HUES64 (cell line): ENCODE results near the gene EPHA3.

ENCODE experiments used
- H3K27ac ChIP-seq: 2 replicates; pipeline ENCODE4 v1.7.0; 2013; ENCODE audit warnings: low read depth, low read length, inconsistent platforms
- H3K27me3 ChIP-seq: 2 replicates; pipeline ENCODE4 v1.6.1; 2013; ENCODE audit warnings: mild to moderate bottlenecking, low read length; ENCODE audit not compliant: insufficient read depth
- H3K36me3 ChIP-seq: 2 replicates; pipeline ENCODE4 v1.6.1; 2013; ENCODE audit warnings: mild to moderate bottlenecking, low read length; ENCODE audit not compliant: insufficient read depth
- H3K4me1 ChIP-seq: 2 replicates; pipeline ENCODE4 v1.6.1; 2013; ENCODE audit warnings: mild to moderate bottlenecking, low read length, moderate library complexity; ENCODE audit not compliant: insufficient read depth
- H3K4me3 ChIP-seq: 2 replicates; pipeline ENCODE4 v1.5.1; 2013; ENCODE audit warnings: mild to moderate bottlenecking, low read length, moderate library complexity
- H3K9ac ChIP-seq: 2 replicates; pipeline ENCODE4 v1.6.1; 2013; ENCODE audit warnings: mild to moderate bottlenecking, low read depth, low read length
- H3K9me3 ChIP-seq: 2 replicates; pipeline ENCODE4 v1.6.1; 2013; ENCODE audit warnings: low read depth, low read length; ENCODE audit not compliant: insufficient read depth
- WGBS: fragments of 150-250, 120-280 bp; methylation state at CpG from one replicate; pipeline ENCODE4 v1.1.7; 2013; ENCODE audit warnings: missing lambda C conversion rate; 5-methylcytosine and 5-hydroxymethylcytosine counted together

Gene EPHA3

DNA sequence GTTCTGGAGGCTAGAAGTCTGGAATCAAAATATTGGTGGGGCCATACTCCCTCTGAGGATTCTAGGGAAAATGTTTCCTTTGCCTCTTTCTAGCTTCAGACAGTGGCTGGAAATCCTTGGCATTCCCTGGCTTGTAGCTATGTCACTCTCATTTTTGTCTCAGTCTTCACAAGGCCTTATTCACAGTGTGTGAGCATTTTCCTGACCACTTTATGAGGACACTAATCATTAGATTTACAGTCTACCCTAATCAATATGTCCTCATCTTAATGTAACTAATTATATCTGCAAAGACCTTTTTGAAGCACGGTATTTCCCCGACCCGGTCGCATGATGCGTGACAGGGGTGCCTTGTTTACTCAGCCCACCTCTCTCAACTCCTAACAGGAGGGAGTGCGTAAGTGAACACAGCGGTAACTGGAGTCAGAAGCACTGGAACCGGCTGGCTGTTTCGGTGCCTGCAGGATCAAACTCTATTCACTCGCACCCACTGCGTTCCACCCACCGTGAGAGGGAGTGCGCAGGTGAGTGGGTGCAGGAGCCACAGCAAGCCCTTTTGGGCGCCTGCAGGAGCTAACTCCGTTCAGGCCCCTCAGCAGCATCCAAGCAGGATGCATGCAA is 155.0 kb downstream of the EPHA3 start:
- no peak overlapping the region for H3K4me3 ChIP-seq
- no peaks in the 10 kb centered on the region for H3K36me3 ChIP-seq
- H3K9me3 ChIP-seq = no peaks in the 10 kb centered on the region
- WGBS = 94% methylated on average over 15 of the region's 15 CpGs
- peaks cover 39% of the 10 kb centered on the region for H3K4me1 ChIP-seq
- no peak overlapping the region for H3K9ac ChIP-seq
- no peaks in the 10 kb centered on the region for H3K27me3 ChIP-seq
- no peak overlapping the region for H3K27ac ChIP-seq

DNA sequence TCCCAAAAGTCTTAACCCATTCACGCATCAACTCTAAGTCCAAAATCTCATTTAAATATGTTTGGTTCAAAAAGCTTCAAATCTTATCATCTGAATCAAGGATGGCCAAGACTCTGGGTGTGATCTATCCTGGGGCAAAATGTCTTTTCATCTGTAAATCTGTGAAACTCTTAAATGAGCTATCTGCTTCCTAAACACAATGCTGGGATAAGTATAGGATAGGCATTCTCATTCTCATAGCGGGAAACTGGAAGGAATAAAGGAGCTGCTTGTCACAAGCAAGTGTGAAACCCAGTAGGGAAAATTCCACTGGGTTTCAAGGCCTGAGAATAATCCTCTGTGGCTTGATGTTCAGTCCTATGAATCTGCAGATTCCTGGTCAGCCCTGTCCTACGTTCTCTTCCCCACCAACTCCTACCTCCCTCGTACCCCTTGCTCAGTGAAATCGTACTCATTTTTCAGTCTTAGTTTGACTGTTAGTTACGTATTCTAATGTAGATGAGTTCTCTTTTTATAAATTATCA is 156.7 kb downstream of the EPHA3 start:
- Histone ChIP-seq H3K27ac (peak overlapping the region; percentile 2; the same call in 1 of the 2 replicates), H3K36me3 (no peaks in the 10 kb centered on the region), H3K9me3 (no peaks in the 10 kb centered on the region), H3K4me1 (peaks cover 51% of the 10 kb centered on the region), H3K4me3 (no peak overlapping the region), H3K27me3 (no peaks in the 10 kb centered on the region), H3K9ac (no peak overlapping the region)
- WGBS = 68% methylated on average over 4 of the region's 6 CpGs

DNA sequence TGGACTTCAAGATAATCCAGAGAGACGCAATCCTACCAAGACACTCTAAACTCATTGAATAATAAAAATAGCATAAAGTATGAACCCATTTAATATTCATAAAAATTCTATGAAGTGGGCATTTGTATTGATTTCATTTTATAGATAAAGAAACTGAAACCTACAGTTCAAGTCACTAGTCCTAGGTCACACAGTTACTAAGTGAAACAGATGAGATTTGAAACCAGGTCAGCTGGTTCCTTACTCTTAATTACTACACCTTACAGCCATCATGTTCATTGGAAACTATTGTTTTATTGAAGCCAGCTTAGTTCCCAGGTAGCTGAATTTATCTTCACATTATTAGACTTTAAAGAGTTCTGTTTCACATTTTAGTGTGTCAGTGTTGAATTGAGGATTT is 158.7 kb downstream of the EPHA3 start:
- Histone ChIP-seq H3K36me3 (no peaks in the 10 kb centered on the region), H3K4me3 (no peak overlapping the region), H3K9ac (no peak overlapping the region), H3K27ac (no peak overlapping the region), H3K9me3 (no peaks in the 10 kb centered on the region), H3K27me3 (no peaks in the 10 kb centered on the region), H3K4me1 (peaks cover 46% of the 10 kb centered on the region)
- no CpG with 5 or more reads among the region's 1 CpG for WGBS

DNA sequence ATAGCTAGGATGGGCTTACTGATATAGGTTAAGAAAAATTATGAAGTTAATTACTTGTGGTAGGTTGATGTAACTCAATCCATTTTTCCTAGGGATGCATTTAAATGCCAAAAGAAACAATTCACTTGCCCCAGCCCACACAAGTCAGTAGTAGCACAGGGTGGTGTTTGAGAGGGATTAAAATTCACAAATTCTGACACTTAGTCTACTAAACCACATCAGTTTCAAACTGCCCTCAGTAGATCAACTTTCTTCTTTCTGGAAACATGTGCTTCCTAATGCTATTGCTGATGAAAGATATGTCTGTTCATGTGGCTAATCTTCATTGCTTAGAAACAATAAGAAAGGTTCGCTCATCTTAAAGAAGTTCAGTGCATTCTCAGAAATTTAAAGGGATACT is 160.6 kb downstream of the EPHA3 start:
- Histone ChIP-seq H3K27ac (0 out of 2 replicates have a peak overlapping the region, but pooled peaks have one; percentile 37), H3K9me3 (no peaks in the 10 kb centered on the region), H3K4me1 (peaks cover 41% of the 10 kb centered on the region), H3K4me3 (no peak overlapping the region), H3K36me3 (no peaks in the 10 kb centered on the region), H3K9ac (no peak overlapping the region), H3K27me3 (no peaks in the 10 kb centered on the region)
- WGBS = 93% methylated on average over 1 of the region's 1 CpG

DNA sequence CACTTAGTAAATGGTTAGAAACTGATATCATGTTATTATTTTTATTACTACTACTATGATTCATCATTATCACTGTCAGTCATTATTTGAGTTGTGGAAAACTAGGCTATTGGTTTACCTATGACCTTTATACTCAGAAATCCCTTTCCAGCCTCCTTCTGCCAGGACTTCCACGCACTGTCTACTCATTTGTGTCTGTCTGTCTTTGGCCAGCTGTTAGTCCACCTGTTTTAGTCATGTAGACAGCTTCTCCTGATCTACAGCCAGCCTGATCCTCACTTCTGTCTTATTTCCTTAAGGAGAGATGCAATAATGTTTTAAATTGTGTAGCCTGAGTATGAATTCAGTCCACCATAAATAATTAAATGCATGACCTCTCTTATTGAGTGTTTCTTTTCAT is 162.8 kb downstream of the EPHA3 start:
- Histone ChIP-seq H3K4me1 (peaks cover 29% of the 10 kb centered on the region), H3K27ac (no peak overlapping the region), H3K4me3 (no peak overlapping the region), H3K36me3 (no peaks in the 10 kb centered on the region), H3K27me3 (no peaks in the 10 kb centered on the region), H3K9ac (no peak overlapping the region), H3K9me3 (no peaks in the 10 kb centered on the region)
- WGBS = 93% methylated on average over 1 of the region's 1 CpG

DNA sequence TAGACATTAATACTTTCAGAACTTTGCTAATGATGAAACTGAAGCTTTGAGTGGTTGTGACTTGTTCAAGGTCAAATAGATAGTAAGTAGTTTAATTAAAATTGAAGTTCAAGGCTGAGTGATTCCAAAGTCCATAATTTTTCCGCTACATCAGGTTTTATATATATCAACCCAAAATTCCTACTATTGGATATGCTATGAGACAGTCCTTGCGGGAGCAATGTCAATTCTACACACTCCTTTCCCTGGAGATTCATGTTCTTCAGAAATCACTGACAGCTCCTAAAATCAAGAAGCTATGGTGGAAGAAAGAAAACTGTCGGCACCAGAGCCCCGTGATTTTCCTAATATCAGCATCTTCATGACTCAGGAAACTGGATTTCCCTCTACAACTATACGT is 167.6 kb downstream of the EPHA3 start:
- no peak overlapping the region for H3K4me3 ChIP-seq
- no peaks in the 10 kb centered on the region for H3K36me3 ChIP-seq
- peaks cover 30% of the 10 kb centered on the region for H3K4me1 ChIP-seq
- H3K9me3 ChIP-seq = no peaks in the 10 kb centered on the region
- H3K27me3 ChIP-seq = no peaks in the 10 kb centered on the region
- 96% methylated on average over 4 of the region's 5 CpGs for WGBS
- H3K27ac ChIP-seq = no peak overlapping the region
- H3K9ac ChIP-seq = no peak overlapping the region

DNA sequence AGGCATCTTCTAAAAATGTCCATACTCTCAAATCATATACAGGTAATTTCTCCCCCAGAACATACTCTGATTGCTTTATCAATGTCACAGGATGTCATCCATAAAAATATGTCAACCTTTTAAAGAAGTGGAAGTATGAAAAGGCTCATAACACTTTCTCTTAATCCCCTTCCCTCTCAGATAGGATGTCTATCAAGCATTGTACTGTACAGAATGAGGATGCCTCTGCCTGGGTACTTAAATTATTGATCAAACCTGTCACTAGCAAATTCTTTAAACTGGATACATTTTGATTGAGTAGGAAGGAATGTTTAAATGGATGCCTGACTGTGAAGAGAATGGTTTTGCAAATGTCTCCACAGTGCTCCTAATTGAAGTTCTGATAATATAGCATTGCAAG is 168.7 kb downstream of the EPHA3 start:
- no peak overlapping the region for H3K9ac ChIP-seq
- H3K27me3 ChIP-seq = no peaks in the 10 kb centered on the region
- no peaks in the 10 kb centered on the region for H3K9me3 ChIP-seq
- peaks cover 30% of the 10 kb centered on the region for H3K4me1 ChIP-seq
- H3K4me3 ChIP-seq = no peak overlapping the region
- H3K36me3 ChIP-seq = no peaks in the 10 kb centered on the region
- no peak overlapping the region for H3K27ac ChIP-seq

DNA sequence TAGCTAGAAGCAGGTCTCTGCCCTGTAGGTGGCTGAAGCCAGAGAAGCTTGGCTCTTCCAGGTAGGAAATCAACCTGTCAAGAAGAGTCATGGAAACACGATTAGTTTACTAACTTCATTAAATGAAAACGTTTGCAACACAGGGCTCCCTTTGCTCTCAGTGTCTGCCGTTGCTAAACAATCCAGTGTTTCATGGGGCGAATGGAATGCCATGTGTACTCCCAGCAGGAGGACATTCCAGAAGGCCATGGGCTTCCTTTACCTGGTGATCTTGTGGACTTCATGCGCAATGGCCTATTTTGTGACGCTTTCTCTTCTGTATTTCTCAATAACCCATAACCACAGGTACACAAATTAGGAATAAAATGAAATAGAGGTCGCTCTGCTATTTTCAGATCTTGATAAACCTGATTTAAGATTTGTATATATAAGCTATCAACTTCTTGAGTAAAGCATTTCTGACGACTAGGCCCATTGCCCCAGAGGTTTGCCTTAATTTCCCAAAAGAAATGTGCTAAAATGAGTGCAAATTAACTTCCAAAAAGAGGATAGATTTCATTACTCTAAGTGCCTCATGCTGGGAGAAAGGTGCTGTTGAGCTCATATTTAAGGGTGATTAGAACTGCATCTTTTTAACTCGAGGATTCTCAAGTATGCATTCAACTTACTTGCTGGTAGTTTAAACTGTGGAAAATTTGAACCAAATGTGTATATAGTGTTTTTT is 171.0 kb downstream of the EPHA3 start:
- Histone ChIP-seq H3K27ac (peak overlapping the region; percentile 57; the same call in 1 of the 2 replicates), H3K9ac (peak overlapping the region; percentile 18; the same call in 1 of the 2 replicates), H3K36me3 (no peaks in the 10 kb centered on the region), H3K9me3 (no peaks in the 10 kb centered on the region), H3K4me3 (no peak overlapping the region), H3K27me3 (no peaks in the 10 kb centered on the region), H3K4me1 (peaks cover 30% of the 10 kb centered on the region)
- WGBS = 52% methylated on average over 8 of the region's 9 CpGs

DNA sequence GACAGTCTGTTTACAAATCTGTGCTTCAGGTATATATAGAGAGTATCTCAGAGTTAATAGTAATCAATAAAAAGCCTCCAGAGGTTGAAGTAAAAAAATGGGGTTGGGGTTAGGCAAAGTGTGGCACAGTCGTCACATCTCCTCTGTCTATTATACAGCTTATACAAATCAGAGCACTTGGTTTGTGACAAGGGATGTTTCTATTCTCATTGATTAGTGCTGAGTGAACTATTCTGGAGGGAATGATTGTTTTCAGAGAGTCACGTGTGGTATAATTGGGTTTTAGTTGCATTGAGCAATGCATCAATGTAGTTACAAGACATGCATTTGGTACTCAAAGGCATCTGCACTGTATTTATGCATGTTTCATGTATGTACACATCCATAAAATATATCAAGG is 172.9 kb downstream of the EPHA3 start:
- 82% methylated on average over 1 of the region's 2 CpGs for WGBS
- no peak overlapping the region for H3K9ac ChIP-seq

DNA sequence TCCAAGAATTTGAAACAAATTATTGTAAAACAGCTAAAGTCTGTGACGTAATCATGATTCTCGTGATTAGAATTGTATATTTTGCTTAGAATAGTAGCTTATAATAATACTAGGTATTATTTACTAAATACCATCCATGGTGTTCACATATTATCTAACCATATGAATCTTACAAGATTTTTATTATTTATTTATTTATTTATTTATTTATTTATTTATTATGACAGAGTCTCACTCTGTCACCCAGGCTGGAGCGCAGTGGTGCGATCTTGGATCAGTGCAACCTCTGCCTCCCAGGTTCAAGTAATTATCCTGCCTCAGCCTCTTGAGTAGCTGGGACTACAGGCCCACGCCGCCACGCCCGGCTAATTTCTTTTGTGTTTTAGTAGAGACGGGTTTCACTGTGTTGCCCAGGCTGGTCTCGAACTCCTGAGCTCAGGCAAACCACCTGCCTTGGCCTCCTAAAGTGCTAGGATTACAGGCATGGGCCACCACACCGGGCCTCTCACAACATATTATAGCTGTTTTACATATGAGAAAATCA is 173.5 kb downstream of the EPHA3 start:
- Histone ChIP-seq H3K4me3 (no peak overlapping the region), H3K9me3 (no peaks in the 10 kb centered on the region), H3K36me3 (no peaks in the 10 kb centered on the region), H3K4me1 (peaks cover 30% of the 10 kb centered on the region), H3K27ac (no peak overlapping the region), H3K9ac (no peak overlapping the region), H3K27me3 (no peaks in the 10 kb centered on the region)
- 97% methylated on average over 9 of the region's 11 CpGs for WGBS

More for the DNA sequence above, 172.9 kb downstream of the EPHA3 start:
- H3K36me3 ChIP-seq = no peaks in the 10 kb centered on the region
- no peaks in the 10 kb centered on the region for H3K9me3 ChIP-seq
- no peak overlapping the region for H3K27ac ChIP-seq
- H3K4me3 ChIP-seq = no peak overlapping the region
- H3K4me1 ChIP-seq = peaks cover 30% of the 10 kb centered on the region
- H3K27me3 ChIP-seq = no peaks in the 10 kb centered on the region

DNA sequence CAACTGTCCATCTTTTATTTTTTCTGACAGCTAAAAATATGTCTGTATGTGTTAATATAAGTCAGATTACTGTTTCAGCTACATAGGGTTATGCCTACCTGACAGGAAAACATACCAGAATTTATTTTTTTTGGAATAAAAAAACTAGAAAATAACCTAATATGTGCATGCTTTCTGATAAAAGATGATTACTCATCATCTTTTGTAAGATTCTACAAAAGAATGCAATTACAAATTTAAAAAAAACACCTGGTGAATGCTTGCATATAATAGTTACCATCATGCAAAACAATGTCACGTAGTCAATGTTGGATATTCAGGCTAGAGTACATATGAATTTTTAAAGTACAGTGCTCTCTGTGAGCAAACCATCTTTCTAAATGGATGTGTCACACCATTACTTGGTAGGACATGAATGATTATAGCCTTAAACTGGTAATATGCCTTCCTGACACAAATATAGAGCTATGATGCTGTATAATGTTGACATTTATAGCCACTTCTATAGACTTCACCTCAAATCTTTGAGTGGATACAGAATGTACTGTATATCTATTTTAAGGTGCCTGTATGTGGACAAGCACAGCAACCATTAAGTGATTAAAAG is 180.6 kb downstream of the EPHA3 start:
- Histone ChIP-seq H3K36me3 (no peaks in the 10 kb centered on the region), H3K9me3 (no peaks in the 10 kb centered on the region), H3K9ac (no peak overlapping the region), H3K4me1 (no peaks in the 10 kb centered on the region), H3K27me3 (no peaks in the 10 kb centered on the region), H3K4me3 (no peak overlapping the region), H3K27ac (no peak overlapping the region)
- WGBS = 100% methylated on average over 1 of the region's 1 CpG
